ENCODE data around the gene VAV1.

DNA sequence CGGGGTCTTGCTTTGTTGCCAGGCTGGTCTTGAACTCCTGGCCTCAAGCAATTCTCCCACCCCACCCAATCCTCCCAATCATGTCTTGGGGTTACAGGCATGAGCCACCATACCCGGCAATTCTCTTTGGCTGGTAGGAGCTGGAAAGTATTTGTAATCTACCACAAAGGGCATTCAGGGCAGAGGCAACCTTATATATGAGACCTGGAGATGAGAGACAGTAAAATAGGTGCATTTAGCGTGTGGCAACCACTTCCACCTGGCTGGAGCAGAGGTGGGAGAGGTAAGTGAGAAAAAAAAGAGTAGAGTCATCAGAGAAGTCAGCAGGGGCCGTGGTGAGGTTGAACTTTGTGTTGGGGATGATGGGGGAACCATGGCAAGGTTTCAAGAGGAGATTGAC lies 36.8 kb downstream of the VAV1 start:
- TF ChIP-seq POLR2A (IDR thresholded peaks at IDR 0.05; ENCODE audit: low read depth, low read length) = no peak
- TF ChIP-seq SPI1 (IDR thresholded peaks at IDR 0.05; ENCODE audit: low read depth, low read length) = no peak
- TF ChIP-seq POLR2AphosphoS5 (IDR thresholded peaks at IDR 0.05; ENCODE audit: low read depth, low read length) = no peak
- no peak for TF ChIP-seq TAF1 (IDR thresholded peaks at IDR 0.05; ENCODE audit: low read depth, low read length)
- no peak for TF ChIP-seq PAX5 (IDR thresholded peaks at IDR 0.05; ENCODE audit: insufficient read depth, low read length, severe bottlenecking)

All from GM12891 (cell line).